Central memory CD4-positive, alpha-beta T cell (primary cell): ENCODE measurements around the gene SLC24A4.
"Not testable (repeated sequence)": the region's sequence is repeated elsewhere in the genome, so short reads cannot be mapped to it uniquely, and the experiment has no call there.

Source experiments
- DNase-seq: peaks from one replicate; pipeline ENCODE4 v3.0.0; 2022

Gene SLC24A4

GRCh38 chr14:92373336-92373735 lies 50.4 kb downstream of the SLC24A4 start:
- DNase-seq: no peak

GRCh38 chr14:92380131-92380530 lies 57.2 kb downstream of the SLC24A4 start:
- DNase-seq: no peak

GRCh38 chr14:92380582-92380981 lies 57.6 kb downstream of the SLC24A4 start:
- no peak for DNase-seq

GRCh38 chr14:92382677-92383076 lies 59.7 kb downstream of the SLC24A4 start:
- DNase-seq: no peak

GRCh38 chr14:92383805-92384204 lies 60.8 kb downstream of the SLC24A4 start:
- no peak for DNase-seq

- DNase-seq: no peak
Observed at GRCh38 chr14:92384461-92385133, 61.6 kb downstream of the SLC24A4 start.

GRCh38 chr14:92385561-92385960 lies 62.6 kb downstream of the SLC24A4 start:
- no peak for DNase-seq

GRCh38 chr14:92386165-92386564 lies 63.2 kb downstream of the SLC24A4 start:
- no peak for DNase-seq

GRCh38 chr14:92386637-92387036 lies 63.7 kb downstream of the SLC24A4 start:
- DNase-seq: no peak

GRCh38 chr14:92387578-92387977 lies 64.6 kb downstream of the SLC24A4 start:
- no peak for DNase-seq

- no peak for DNase-seq
Observed at GRCh38 chr14:92389598-92390158, 66.7 kb downstream of the SLC24A4 start.

GRCh38 chr14:92391726-92392125 lies 68.8 kb downstream of the SLC24A4 start:
- DNase-seq: no peak

- no peak for DNase-seq
Observed at GRCh38 chr14:92392711-92393110, 69.7 kb downstream of the SLC24A4 start.

- no peak for DNase-seq
Observed at GRCh38 chr14:92397150-92397952, 74.4 kb downstream of the SLC24A4 start.

- DNase-seq: no peak
Observed at GRCh38 chr14:92397953-92398564, 75.1 kb downstream of the SLC24A4 start.

GRCh38 chr14:92398888-92399636 lies 76.1 kb downstream of the SLC24A4 start:
- no peak for DNase-seq

- no peak for DNase-seq
Observed at GRCh38 chr14:92400579-92401444, 77.8 kb downstream of the SLC24A4 start.

- DNase-seq: no peak
Observed at GRCh38 chr14:92401561-92401960, 78.6 kb downstream of the SLC24A4 start.

- DNase-seq: not testable (repeated sequence)
Observed at GRCh38 chr14:92402500-92402899, 79.5 kb downstream of the SLC24A4 start.

GRCh38 chr14:92404018-92404417 lies 81.1 kb downstream of the SLC24A4 start:
- DNase-seq: no peak

GRCh38 chr14:92404421-92404820 lies 81.5 kb downstream of the SLC24A4 start:
- no peak for DNase-seq

GRCh38 chr14:92404938-92405337 lies 82.0 kb downstream of the SLC24A4 start:
- DNase-seq: no peak
